Measurements from ENCODE around the gene FLOT2.

FLOT2 gene

GRCh38 chr17:28917465-28917864, 19.9 kb upstream of the FLOT2 start:
- H3K36me3 ChIP-seq (ENCODE audit: control insufficient read depth, insufficient read depth, low read length): peaks cover 80% of the 10 kb centered on the region
- no peaks in the 10 kb centered on the region for H3K9me3 ChIP-seq (ENCODE audit: control insufficient read depth, low read length)
- no peaks in the 10 kb centered on the region for H3K4me1 ChIP-seq (ENCODE audit: control insufficient read depth, insufficient read depth, low read length)
- H3K4me3 ChIP-seq (ENCODE audit: insufficient read depth, low read depth, low read length): no peak overlapping the region
- 95 to 96% methylated on average over 5 of the region's 5 CpGs for WGBS, 2 experiments
- no peak overlapping the region for H3K27ac ChIP-seq (ENCODE audit: insufficient read depth, low read depth, low read length, poor library complexity, severe bottlenecking)
- H3K27me3 ChIP-seq (ENCODE audit: control insufficient read depth, insufficient read depth, low read length, poor library complexity, severe bottlenecking): no peaks in the 10 kb centered on the region

- H3K4me1 ChIP-seq (ENCODE audit: control insufficient read depth, insufficient read depth, low read length): no peaks in the 10 kb centered on the region
- WGBS, 2 experiments: 95 to 97% methylated on average over 12 of the region's 12 CpGs
- no peaks in the 10 kb centered on the region for H3K27me3 ChIP-seq (ENCODE audit: control insufficient read depth, insufficient read depth, low read length, poor library complexity, severe bottlenecking)
- no peak overlapping the region for H3K4me3 ChIP-seq (ENCODE audit: insufficient read depth, low read depth, low read length)
- H3K9me3 ChIP-seq (ENCODE audit: control insufficient read depth, low read length): no peaks in the 10 kb centered on the region
- H3K27ac ChIP-seq (ENCODE audit: insufficient read depth, low read depth, low read length, poor library complexity, severe bottlenecking): no peak overlapping the region
- H3K36me3 ChIP-seq (ENCODE audit: control insufficient read depth, insufficient read depth, low read length): peaks cover 81% of the 10 kb centered on the region
Measured at GRCh38 chr17:28917029-28917428, 19.5 kb upstream of the FLOT2 start.

- no peaks in the 10 kb centered on the region for H3K27me3 ChIP-seq (ENCODE audit: control insufficient read depth, insufficient read depth, low read length, poor library complexity, severe bottlenecking)
- no peak overlapping the region for H3K4me3 ChIP-seq (ENCODE audit: insufficient read depth, low read depth, low read length)
- no peak overlapping the region for H3K27ac ChIP-seq (ENCODE audit: insufficient read depth, low read depth, low read length, poor library complexity, severe bottlenecking)
- H3K4me1 ChIP-seq (ENCODE audit: control insufficient read depth, insufficient read depth, low read length): no peaks in the 10 kb centered on the region
- peaks cover 81% of the 10 kb centered on the region for H3K36me3 ChIP-seq (ENCODE audit: control insufficient read depth, insufficient read depth, low read length)
- 76 to 79% methylated on average over 6 of the region's 6 CpGs for WGBS, 2 experiments
- no peaks in the 10 kb centered on the region for H3K9me3 ChIP-seq (ENCODE audit: control insufficient read depth, low read length)
Measured at GRCh38 chr17:28916302-28916934, 18.9 kb upstream of the FLOT2 start.

- Histone ChIP-seq H3K4me1 (ENCODE audit: control insufficient read depth, insufficient read depth, low read length) (peaks cover 4% of the 10 kb centered on the region), H3K36me3 (ENCODE audit: control insufficient read depth, insufficient read depth, low read length) (peaks cover 86% of the 10 kb centered on the region), H3K27me3 (ENCODE audit: control insufficient read depth, insufficient read depth, low read length, poor library complexity, severe bottlenecking) (no peaks in the 10 kb centered on the region), H3K27ac (ENCODE audit: insufficient read depth, low read depth, low read length, poor library complexity, severe bottlenecking) (no peak overlapping the region), H3K4me3 (ENCODE audit: insufficient read depth, low read depth, low read length) (no peak overlapping the region), H3K9me3 (ENCODE audit: control insufficient read depth, low read length) (no peaks in the 10 kb centered on the region)
- WGBS, 2 experiments: 94 to 95% methylated on average over 6 of the region's 6 CpGs
Measured at GRCh38 chr17:28912938-28913333, 15.4 kb upstream of the FLOT2 start.

GRCh38 chr17:28912281-28912937, 14.9 kb upstream of the FLOT2 start:
- Histone ChIP-seq H3K27ac (ENCODE audit: insufficient read depth, low read depth, low read length, poor library complexity, severe bottlenecking) (no peak overlapping the region), H3K4me3 (ENCODE audit: insufficient read depth, low read depth, low read length) (no peak overlapping the region), H3K27me3 (ENCODE audit: control insufficient read depth, insufficient read depth, low read length, poor library complexity, severe bottlenecking) (no peaks in the 10 kb centered on the region), H3K4me1 (ENCODE audit: control insufficient read depth, insufficient read depth, low read length) (peaks cover 4% of the 10 kb centered on the region), H3K9me3 (ENCODE audit: control insufficient read depth, low read length) (no peaks in the 10 kb centered on the region), H3K36me3 (ENCODE audit: control insufficient read depth, insufficient read depth, low read length) (peaks cover 82% of the 10 kb centered on the region)
- WGBS, 2 experiments: 95 to 96% methylated on average over 20 of the region's 20 CpGs

- no peak overlapping the region for H3K4me3 ChIP-seq (ENCODE audit: insufficient read depth, low read depth, low read length)
- peaks cover 80% of the 10 kb centered on the region for H3K36me3 ChIP-seq (ENCODE audit: control insufficient read depth, insufficient read depth, low read length)
- 96 to 97% methylated on average over 13 of the region's 13 CpGs for WGBS, 2 experiments
- H3K27ac ChIP-seq (ENCODE audit: insufficient read depth, low read depth, low read length, poor library complexity, severe bottlenecking): no peak overlapping the region
- no peaks in the 10 kb centered on the region for H3K9me3 ChIP-seq (ENCODE audit: control insufficient read depth, low read length)
- H3K27me3 ChIP-seq (ENCODE audit: control insufficient read depth, insufficient read depth, low read length, poor library complexity, severe bottlenecking): no peaks in the 10 kb centered on the region
- peaks cover 4% of the 10 kb centered on the region for H3K4me1 ChIP-seq (ENCODE audit: control insufficient read depth, insufficient read depth, low read length)
Measured at GRCh38 chr17:28911411-28912045, 14.0 kb upstream of the FLOT2 start.

GRCh38 chr17:28910534-28910933, 13.0 kb upstream of the FLOT2 start:
- Histone ChIP-seq H3K27me3 (ENCODE audit: control insufficient read depth, insufficient read depth, low read length, poor library complexity, severe bottlenecking) (no peaks in the 10 kb centered on the region), H3K27ac (ENCODE audit: insufficient read depth, low read depth, low read length, poor library complexity, severe bottlenecking) (no peak overlapping the region), H3K4me3 (ENCODE audit: insufficient read depth, low read depth, low read length) (no peak overlapping the region), H3K9me3 (ENCODE audit: control insufficient read depth, low read length) (no peaks in the 10 kb centered on the region), H3K36me3 (ENCODE audit: control insufficient read depth, insufficient read depth, low read length) (peaks cover 78% of the 10 kb centered on the region), H3K4me1 (ENCODE audit: control insufficient read depth, insufficient read depth, low read length) (peaks cover 4% of the 10 kb centered on the region)
- 80 to 89% methylated on average over 1 of the region's 1 CpG for WGBS, 2 experiments

- peaks cover 4% of the 10 kb centered on the region for H3K4me1 ChIP-seq (ENCODE audit: control insufficient read depth, insufficient read depth, low read length)
- H3K36me3 ChIP-seq (ENCODE audit: control insufficient read depth, insufficient read depth, low read length): peaks cover 68% of the 10 kb centered on the region
- H3K9me3 ChIP-seq (ENCODE audit: control insufficient read depth, low read length): no peaks in the 10 kb centered on the region
- no peak overlapping the region for H3K4me3 ChIP-seq (ENCODE audit: insufficient read depth, low read depth, low read length)
- WGBS, 2 experiments: 90 to 93% methylated on average over 6 of the region's 6 CpGs
- H3K27me3 ChIP-seq (ENCODE audit: control insufficient read depth, insufficient read depth, low read length, poor library complexity, severe bottlenecking): no peaks in the 10 kb centered on the region
- no peak overlapping the region for H3K27ac ChIP-seq (ENCODE audit: insufficient read depth, low read depth, low read length, poor library complexity, severe bottlenecking)
Measured at GRCh38 chr17:28908640-28909167, 11.2 kb upstream of the FLOT2 start.

GRCh38 chr17:28907709-28908475, 10.4 kb upstream of the FLOT2 start:
- Histone ChIP-seq H3K4me3 (ENCODE audit: insufficient read depth, low read depth, low read length) (no peak overlapping the region), H3K36me3 (ENCODE audit: control insufficient read depth, insufficient read depth, low read length) (peaks cover 60% of the 10 kb centered on the region), H3K27ac (ENCODE audit: insufficient read depth, low read depth, low read length, poor library complexity, severe bottlenecking) (no peak overlapping the region)

More at GRCh38 chr17:28907709-28908475, 10.4 kb upstream of the FLOT2 start:
- H3K27me3 ChIP-seq (ENCODE audit: control insufficient read depth, insufficient read depth, low read length, poor library complexity, severe bottlenecking): no peaks in the 10 kb centered on the region
- peaks cover 4% of the 10 kb centered on the region for H3K4me1 ChIP-seq (ENCODE audit: control insufficient read depth, insufficient read depth, low read length)
- WGBS, 2 experiments: 92% methylated on average over 3 of the region's 3 CpGs
- H3K9me3 ChIP-seq (ENCODE audit: control insufficient read depth, low read length): no peaks in the 10 kb centered on the region
